NCI-H345 treated with DMSO at 0.1 percent for 48 hours (cell line): ENCODE measurements around the gene EFHC1.

Experiments
- DNase-seq: peaks from one replicate; lab custom pipeline; 2025; ENCODE audit not compliant: unreplicated experiment; lab: John Stamatoyannopoulos, UW

The EFHC1 gene

GRCh38 chr6:52537001-52537753 is 117.0 kb downstream of the EFHC1 start:
- DNase-seq = no peak

GRCh38 chr6:52538252-52538900 is 118.2 kb downstream of the EFHC1 start:
- no peak for DNase-seq

GRCh38 chr6:52538901-52539354 is 118.8 kb downstream of the EFHC1 start:
- no peak for DNase-seq

- no peak for DNase-seq
Measured at GRCh38 chr6:52539607-52540006, 119.5 kb downstream of the EFHC1 start.

GRCh38 chr6:52540286-52540902 is 120.3 kb downstream of the EFHC1 start:
- DNase-seq = no peak

- no peak for DNase-seq
Measured at GRCh38 chr6:52541135-52541534, 121.0 kb downstream of the EFHC1 start.

GRCh38 chr6:52543262-52543661 is 123.1 kb downstream of the EFHC1 start:
- no peak for DNase-seq

GRCh38 chr6:52543729-52544601 is 123.8 kb downstream of the EFHC1 start:
- DNase-seq = no peak

- DNase-seq = no peak
Measured at GRCh38 chr6:52544602-52545405, 124.7 kb downstream of the EFHC1 start.

- no peak for DNase-seq
Measured at GRCh38 chr6:52545406-52546119, 125.4 kb downstream of the EFHC1 start.

- no peak for DNase-seq
Measured at GRCh38 chr6:52546192-52546591, 126.0 kb downstream of the EFHC1 start.

GRCh38 chr6:52546678-52547077 is 126.5 kb downstream of the EFHC1 start:
- no peak for DNase-seq

- DNase-seq = no peak
Measured at GRCh38 chr6:52547647-52548352, 127.7 kb downstream of the EFHC1 start.

GRCh38 chr6:52548353-52548713 is 128.2 kb downstream of the EFHC1 start:
- DNase-seq = no peak

- no peak for DNase-seq
Measured at GRCh38 chr6:52548999-52549398, 128.9 kb downstream of the EFHC1 start.

- no peak for DNase-seq
Measured at GRCh38 chr6:52549428-52549827, 129.3 kb downstream of the EFHC1 start.

- DNase-seq = no peak
Measured at GRCh38 chr6:52550014-52550575, 130.0 kb downstream of the EFHC1 start.

GRCh38 chr6:52550870-52551269 is 130.7 kb downstream of the EFHC1 start:
- DNase-seq = no peak
